H7 (cell line): ENCODE data around the gene ENTR1. TPM values are rescaled to one million over a fixed set of nuclear protein-coding genes. Genes with fewer than 3 reads are reported as not detected.

Experiments used
- DNase-seq: peaks from one replicate; pipeline ENCODE4 v3.0.0; 2012
- H3K27me3 ChIP-seq: 2 replicates; pipeline ENCODE4 v1.6.0; 2011; ENCODE audit warnings: mild to moderate bottlenecking, low read length; ENCODE audit not compliant: control insufficient read depth, insufficient read depth
- H3K36me3 ChIP-seq: replicated peaks from 2 replicates; pipeline ENCODE4 v1.5.1; 2011; ENCODE audit warnings: low read length; ENCODE audit not compliant: control insufficient read depth, insufficient read depth
- H3K4me3 ChIP-seq: 2 replicates; pipeline ENCODE4 v1.5.1; 2011; ENCODE audit warnings: low read depth, mild to moderate bottlenecking, control low read depth, low read length, moderate library complexity; ENCODE audit not compliant: insufficient read depth
- total RNA-seq: library from RNA; depleted of rRNA; stranded (reverse); fragments of >200 nt; shearing (Covaris generic); gene quantifications from 2 replicates; pipeline ENCODE4 v1.2.3, GENCODE V29; 2014

Gene ENTR1
- total RNA-seq, 1 experiment from 2014 or later = 141 TPM

DNA sequence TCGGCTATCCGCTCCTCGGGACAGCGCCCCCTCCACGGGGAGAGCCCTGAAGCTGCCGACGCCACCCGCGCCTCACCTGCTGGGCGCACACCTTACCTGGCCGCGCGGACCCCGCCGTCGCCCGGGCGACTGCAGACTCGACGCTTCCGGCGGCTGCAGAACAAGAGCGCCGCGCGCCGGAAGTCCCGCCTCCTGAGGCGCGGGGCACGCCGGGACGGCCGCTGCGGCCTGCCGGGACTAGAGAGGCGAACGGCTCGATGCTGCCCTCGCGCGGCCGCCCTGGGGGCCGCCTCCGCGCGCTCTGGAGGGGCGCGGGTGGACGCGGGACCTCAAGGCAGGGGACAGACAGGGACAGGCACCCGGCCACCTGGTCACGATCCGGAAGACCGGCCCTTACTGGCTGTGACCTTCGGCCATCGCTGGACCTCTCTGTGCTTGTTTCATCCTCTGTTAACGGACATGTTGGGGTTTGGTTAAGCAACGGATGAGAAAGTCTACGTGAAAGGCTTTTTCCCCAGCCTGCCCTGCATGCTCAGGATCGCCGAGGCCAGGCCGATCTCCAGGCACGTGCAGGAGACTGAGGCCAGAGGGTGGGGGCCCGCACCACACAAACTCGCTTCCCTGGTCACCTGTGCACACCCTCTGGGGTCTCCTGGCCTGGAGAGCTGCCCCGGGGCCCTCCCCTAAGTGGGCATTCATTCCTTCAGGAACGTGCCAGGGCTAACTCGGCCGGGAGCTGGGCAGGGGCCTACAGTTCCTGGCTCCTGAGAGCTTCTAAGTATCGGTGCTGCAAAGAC, 10.2 kb downstream of the ENTR1 start, which contains the start of gene SNAPC4:
Gene SNAPC4 (minus strand): TSS at position 133 of the 797 bp plus-strand sequence. CDS start 1,742 bp downstream, outside the sequence.
- peak within 1 kb of the TSS; percentile 86 for H3K4me3 ChIP-seq
- DNase-seq = peak; percentile 99
- H3K27me3 ChIP-seq = no peaks in the 10 kb centered on the region
- peaks cover 40% of the 10 kb centered on the region for H3K36me3 ChIP-seq

DNA sequence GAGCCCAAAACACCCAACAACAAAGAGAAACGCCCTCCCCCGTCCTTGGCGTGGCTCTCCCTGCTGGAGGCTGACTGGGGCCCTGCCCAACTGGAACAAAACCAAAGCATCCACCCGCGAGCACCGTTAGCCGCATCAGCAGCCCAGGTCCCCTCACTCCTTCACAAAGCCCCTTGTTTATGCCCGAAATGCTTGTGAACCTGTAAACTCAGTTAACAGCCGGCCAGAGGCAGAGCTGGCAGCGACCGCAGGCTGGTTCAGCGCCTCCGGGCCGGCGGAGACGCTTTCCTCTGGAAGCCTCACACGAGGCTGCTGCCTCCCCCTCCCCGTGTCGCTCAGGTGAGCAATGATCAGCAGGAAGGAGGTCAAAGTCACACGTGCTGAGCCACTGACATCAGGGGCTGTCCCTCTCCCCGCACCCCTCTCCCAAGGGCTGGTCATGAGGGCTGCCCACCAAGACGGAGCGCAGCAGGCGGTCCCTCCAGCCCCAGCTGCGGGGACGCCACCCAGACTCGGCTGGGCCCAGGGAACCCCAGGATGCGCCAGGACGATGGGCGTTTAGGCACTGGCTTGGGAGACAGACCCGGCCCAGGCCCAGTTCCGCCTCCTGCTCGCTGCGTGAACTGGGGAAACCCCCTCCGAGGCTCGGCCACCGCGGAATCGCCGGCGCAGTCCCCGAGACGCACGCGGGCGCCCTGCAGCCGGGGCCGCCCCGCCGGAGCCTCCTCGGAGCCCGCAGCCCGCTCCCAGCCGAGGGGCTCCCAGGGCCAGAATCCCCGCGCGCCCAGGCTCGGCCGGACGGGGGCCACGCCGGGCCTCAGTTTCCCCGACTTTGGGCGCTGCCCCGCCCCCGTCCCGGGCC, 11.0 kb downstream of the ENTR1 start:
- H3K27me3 ChIP-seq = no peaks in the 10 kb centered on the region
- peak overlapping the region; percentile 86 for H3K4me3 ChIP-seq
- H3K36me3 ChIP-seq = peaks cover 43% of the 10 kb centered on the region
- peak; percentile 87 for DNase-seq

DNA sequence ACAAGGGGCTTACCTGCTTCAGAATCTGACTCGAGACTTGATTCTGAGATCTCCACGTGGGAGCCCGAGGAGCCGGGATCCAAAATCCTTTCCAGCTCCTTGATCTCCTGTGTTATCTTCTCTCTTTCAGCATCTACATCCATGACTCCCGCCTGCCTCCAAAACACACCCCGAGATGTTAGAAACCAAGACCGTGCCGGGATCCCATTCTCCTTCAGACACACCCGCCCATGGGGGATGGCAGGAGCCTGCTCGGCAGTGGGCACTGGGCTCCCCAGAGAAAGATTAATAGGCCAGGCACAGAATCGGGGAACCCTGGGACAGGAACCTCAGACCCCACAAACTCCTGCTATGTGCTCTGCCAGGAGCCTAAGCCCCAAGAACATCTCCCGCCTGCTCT, 12.1 kb downstream of the ENTR1 start:
- DNase-seq = no peak
- Histone ChIP-seq H3K4me3 (no peak overlapping the region), H3K27me3 (no peaks in the 10 kb centered on the region), H3K36me3 (peaks cover 42% of the 10 kb centered on the region)

DNA sequence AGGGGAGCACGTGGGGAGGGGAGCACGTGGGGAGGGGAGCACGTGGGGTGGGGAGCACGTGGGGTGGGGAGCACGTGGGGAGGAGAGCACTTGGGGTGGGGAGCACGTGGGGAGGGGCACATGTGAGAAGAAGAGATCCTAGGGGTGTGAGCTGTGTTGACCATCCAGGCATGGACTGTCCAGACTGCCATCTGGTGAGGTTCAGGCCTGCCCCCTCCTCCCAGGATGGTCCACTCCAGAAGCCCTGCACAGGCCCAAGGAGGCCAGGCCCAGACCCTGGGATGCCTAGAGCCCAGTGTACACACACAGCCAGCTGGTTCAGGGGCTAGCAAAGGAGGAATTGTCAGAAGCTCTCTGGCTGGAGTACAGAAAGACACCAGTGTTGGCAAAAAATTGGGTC, 12.8 kb downstream of the ENTR1 start:
- H3K4me3 ChIP-seq = no peak overlapping the region
- no peaks in the 10 kb centered on the region for H3K27me3 ChIP-seq
- H3K36me3 ChIP-seq = peaks cover 43% of the 10 kb centered on the region
- no peak for DNase-seq

DNA sequence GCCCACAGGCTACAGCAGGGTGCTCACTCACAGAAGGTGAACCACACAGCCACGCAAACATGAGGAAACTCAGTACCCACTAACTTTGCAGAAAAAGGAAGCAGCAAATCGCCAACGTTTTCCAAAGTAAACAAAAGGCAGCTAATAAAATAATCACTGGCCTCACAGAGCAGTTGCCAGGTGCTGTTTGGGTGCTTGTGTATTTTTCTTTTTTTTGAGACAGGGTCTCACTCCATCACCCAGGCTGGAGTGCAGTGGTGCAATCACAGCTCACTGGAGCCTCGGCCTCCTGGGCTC, 14.2 kb downstream of the ENTR1 start:
- Histone ChIP-seq H3K4me3 (no peak overlapping the region), H3K27me3 (no peaks in the 10 kb centered on the region), H3K36me3 (peaks cover 44% of the 10 kb centered on the region)
- DNase-seq = no peak

DNA sequence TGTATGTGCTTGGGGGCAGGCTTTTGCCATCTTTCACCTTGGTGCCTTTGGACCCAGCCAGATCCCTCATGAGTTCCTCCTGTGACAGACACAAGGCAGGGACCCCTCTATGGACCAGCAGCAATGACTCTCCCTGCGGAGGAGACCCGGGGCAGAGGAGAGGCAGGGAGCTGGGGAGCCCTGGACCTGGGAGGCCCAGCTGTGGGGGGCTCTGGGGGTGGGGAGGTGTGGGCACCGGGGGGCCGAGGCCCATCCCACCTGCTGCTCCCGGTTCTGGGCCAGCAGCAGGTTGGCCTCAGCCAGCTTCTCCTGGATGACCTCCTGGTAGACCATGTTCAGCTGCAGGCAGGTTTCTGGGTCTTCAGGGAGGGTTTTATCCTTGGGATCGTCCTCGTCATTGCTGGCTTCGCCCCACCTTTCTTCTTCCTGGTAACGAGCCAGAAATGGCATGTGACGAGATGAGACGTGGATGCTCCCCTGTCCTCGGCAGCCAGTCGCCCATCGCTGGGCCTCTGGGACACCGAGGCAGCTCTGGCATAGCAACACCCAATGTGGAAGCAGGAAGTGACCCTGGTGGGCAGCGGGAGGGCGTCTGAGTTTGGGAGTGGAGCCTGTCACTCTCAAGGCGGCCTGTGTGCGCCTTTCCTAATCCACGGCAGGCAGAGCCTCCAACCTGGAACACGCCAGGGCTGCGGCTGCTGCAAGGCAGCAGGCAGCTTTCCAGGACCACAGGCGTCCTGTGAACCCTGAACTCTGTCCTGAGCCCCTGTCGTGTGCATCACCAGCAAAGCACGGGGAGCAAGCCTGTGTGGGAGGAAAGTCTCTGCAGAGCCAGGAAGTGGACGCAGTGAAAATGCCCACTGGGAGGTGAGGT, 14.8 kb downstream of the ENTR1 start:
- Histone ChIP-seq H3K4me3 (no peak overlapping the region), H3K36me3 (peaks cover 44% of the 10 kb centered on the region), H3K27me3 (no peaks in the 10 kb centered on the region)
- no peak for DNase-seq

DNA sequence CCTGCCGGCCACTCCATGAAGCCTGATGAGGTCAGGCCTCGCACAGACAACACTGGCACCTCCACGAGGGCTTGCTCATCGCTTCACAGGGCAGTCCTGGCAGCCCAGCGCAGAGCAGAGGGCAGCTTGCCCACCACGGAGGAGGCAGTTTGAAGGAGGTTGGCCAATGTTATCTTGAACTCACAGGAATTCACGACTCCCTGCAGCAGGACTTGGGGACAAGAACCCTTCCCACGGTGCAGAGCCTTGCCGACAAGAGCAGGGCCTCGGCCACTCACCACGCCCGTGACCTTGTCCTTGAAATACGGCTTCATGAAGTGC, 15.4 kb downstream of the ENTR1 start:
- no peak overlapping the region for H3K4me3 ChIP-seq
- no peaks in the 10 kb centered on the region for H3K27me3 ChIP-seq
- H3K36me3 ChIP-seq = peaks cover 45% of the 10 kb centered on the region
- no peak for DNase-seq

DNA sequence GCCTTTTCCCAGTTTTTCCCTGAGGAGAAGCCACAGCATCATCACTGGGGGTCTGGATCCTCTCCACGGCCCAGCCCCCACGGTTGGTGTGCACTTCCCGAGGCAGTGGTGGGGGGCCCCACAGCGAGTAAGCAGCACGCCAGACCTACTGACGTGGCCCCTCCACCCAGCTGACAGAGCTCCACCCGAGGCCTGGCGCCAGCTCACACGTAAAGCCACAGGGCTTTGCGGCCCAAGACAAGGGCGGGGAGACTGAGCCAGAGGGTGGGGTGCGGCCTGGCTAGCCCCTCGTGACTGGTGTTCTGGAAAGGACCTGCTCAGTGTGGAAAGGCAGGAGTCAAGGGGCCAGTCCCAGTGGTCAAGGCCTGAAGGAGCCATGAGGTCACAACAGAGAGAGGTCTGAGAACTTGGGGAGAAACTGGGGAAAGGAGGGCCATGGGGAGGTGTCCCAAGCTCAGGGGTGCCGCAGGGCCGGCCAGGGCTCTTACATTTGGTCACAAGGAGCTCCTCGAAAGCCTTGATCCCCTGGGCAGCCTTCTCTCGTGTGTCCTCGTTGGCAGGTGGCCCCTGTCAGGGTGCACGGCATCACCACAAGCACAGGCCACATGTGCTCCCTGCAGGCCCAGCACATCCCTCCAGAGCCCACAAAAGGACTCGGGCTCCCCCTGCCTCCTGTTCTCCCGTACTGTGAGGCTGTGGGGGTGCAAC, 15.9 kb downstream of the ENTR1 start:
- Histone ChIP-seq H3K36me3 (peaks cover 47% of the 10 kb centered on the region), H3K4me3 (no peak overlapping the region), H3K27me3 (no peaks in the 10 kb centered on the region)
- no peak for DNase-seq

DNA sequence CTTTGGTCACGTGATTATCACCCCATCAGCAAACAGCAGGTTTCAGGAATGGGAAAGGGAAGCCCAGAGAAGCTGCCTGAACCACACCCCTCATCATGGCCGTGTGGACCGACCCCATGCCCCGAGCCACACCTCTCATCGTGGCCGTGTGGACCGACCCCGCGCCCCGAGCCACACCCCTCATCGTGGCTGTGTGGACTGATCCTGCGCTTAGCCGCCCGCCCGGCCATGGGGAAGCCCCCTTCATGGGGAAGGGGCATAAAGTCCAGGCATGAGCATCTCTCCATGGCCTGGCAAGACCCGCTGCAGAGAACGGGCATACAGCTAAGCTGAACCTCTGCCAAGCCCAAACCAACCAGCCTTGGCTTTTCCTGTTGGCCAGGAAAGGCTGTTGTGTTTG, 16.9 kb downstream of the ENTR1 start:
- Histone ChIP-seq H3K4me3 (no peak overlapping the region), H3K36me3 (peaks cover 53% of the 10 kb centered on the region), H3K27me3 (no peaks in the 10 kb centered on the region)
- DNase-seq = no peak

DNA sequence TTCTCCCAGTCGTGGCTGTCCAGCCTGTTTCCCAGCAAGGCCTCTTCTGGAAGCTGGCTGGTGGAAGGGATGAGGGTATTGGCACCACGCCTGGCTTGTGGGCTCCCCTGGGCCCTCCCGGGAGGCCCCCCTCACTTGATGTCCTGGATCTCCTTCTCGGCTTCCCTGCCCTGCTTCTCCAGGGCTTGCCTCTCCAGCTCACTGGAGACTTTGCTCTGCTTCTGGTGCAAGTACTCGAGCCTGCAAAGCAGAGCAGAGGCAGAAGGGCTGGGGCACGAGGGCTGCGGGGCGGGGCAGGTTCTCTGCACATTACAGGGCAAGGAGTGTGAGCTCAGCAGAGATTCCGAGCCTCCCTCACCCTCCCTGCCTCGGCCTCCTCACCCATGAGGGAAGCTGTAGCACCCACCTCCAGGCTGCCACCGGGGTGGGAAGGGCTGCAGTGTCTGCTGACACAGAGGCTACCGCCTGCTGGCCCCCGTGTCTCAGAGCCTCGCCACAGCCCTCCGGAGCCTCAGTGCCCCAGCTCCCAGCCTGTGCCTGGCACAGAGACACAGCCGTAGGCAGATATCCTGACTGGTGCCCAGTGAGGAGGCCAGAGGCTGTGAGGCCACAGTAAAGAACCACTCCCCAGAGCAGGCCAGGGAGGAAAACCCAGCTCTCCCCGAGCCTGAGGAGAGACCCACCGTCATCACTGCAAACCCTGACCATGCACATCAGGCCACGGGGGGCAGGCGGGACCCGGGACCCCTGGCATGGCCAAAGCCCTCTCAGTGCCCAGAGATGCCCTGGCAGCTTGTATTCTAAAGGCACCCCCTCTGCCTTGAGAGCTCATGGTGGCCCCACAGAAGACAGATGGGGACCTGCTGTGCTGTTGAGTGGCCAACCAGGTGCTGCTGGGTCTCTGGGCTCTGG, 17.6 kb downstream of the ENTR1 start:
- peaks cover 53% of the 10 kb centered on the region for H3K36me3 ChIP-seq
- H3K27me3 ChIP-seq = no peaks in the 10 kb centered on the region
- no peak overlapping the region for H3K4me3 ChIP-seq
- no peak for DNase-seq

DNA sequence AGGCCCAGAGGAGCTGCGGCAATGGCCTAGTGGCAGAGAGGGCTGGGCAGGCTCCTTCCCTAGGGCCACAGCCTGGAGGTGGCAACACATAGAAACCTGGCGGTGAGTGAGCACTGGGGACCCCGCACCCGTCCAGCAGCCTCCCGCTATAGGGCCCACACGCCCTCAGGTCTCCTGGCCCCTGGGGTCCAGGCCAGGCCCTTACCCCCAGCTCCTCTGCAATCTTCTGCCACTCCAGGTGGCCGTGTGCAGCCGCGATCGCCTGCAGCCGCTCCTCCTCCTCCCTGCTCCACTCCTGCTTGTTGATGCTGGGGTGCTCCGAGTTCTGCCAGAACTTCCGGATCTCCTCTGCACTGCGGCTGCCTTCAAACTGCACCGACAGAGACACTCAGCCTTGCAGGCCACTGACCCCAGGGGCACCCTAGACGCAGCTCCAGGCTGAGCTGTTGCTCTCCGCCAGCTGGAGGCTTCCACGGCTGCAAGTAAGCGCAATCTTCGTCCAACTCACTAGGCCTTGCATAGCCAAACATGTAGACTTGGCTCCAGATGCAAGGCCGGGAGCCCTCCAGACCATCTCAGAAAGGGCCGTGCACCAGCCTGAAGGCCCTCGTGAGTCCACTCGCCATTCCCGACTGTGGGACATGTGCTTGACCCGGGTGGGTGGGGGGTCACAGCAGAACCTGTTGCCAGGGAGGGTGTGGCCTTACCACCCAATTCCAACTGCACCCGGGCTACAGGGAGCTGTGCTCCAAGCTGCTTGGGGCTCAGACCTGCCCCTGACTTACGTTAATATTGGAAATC, 18.5 kb downstream of the ENTR1 start:
- Histone ChIP-seq H3K36me3 (peaks cover 53% of the 10 kb centered on the region), H3K4me3 (no peak overlapping the region), H3K27me3 (no peaks in the 10 kb centered on the region)
- no peak for DNase-seq

DNA sequence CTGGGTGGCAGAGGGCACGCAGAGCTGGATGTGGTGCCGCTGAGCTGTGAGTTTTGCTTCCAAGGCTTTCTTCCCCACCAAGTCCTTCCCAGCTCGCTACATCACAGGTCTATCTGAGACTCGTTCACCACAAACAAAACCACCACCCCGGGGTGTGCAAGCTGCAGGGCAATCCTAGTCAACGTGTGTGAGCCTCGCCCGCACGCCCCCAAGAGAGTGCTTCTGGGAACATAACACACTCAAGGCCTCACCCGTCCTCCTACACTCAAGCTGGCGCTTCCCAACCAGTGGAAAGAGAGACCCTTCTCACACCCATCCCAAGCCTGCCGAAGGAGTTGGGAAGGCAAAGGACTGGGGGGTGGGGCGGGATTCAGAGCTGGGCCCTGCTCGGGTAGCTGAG, 21.0 kb downstream of the ENTR1 start:
- H3K36me3 ChIP-seq = peaks cover 38% of the 10 kb centered on the region
- H3K27me3 ChIP-seq = no peaks in the 10 kb centered on the region
- no peak overlapping the region for H3K4me3 ChIP-seq
- DNase-seq = no peak

DNA sequence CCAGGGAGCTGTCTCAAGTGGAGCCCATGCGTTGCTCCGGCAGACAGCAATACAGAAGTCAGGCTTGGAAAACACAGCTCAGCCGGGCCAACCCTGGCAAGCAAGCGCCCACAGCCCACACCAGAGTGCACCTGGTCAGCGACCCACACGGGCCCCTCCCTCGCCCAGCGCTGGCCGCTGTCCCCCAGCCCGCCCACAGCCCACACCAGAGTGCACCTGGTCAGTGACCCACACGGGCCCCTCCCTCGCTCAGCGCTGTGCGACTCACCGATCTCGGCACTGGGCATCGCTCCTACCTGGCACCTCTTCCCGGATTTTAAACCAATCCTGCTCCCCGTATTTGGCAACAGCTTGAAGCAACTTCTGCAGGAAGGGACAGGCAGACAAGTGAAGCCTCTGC, 23.2 kb downstream of the ENTR1 start:
- no peak for DNase-seq
- peaks cover 34% of the 10 kb centered on the region for H3K36me3 ChIP-seq
- no peaks in the 10 kb centered on the region for H3K27me3 ChIP-seq
- H3K4me3 ChIP-seq = no peak overlapping the region
